IgD-negative memory B cell (primary cell): Measurements from ENCODE around the gene FOXP4. TPM values are rescaled to one million over a fixed set of nuclear protein-coding genes. Genes with fewer than 3 reads are reported as not detected.

Source experiments
- H3K27ac Mint-ChIP-seq, 3 donors: one replicate each; pipeline ENCODE4 v1.8.0; 2020 to 2022; ENCODE audit warnings: mild to moderate bottlenecking in 3 of 3, mixed read lengths in 3 of 3, moderate library complexity in 1 of 3
- H3K27me3 Mint-ChIP-seq: one replicate; pipeline ENCODE4 v1.8.0; 2021; ENCODE audit warnings: mixed read lengths
- H3K36me3 Mint-ChIP-seq: one replicate; pipeline ENCODE4 v1.8.0; 2020; ENCODE audit warnings: mild to moderate bottlenecking, mixed read lengths
- H3K4me1 Mint-ChIP-seq, 3 donors: one replicate each; pipeline ENCODE4 v1.8.0; 2020 to 2022; ENCODE audit warnings: mixed read lengths in 3 of 3, mild to moderate bottlenecking in 1 of 3
- H3K4me3 Mint-ChIP-seq, 4 donors: one replicate each; pipeline ENCODE4 v1.8.0; 2020 to 2022; ENCODE audit warnings: mild to moderate bottlenecking in 4 of 4, mixed read lengths in 4 of 4, moderate library complexity in 3 of 4
- H3K9me3 Mint-ChIP-seq, 3 donors: one replicate each; pipeline ENCODE4 v1.8.0; 2020 to 2021; ENCODE audit warnings: mixed read lengths in 3 of 3, mild to moderate bottlenecking in 1 of 3
- polyA plus RNA-seq: library from polyadenylated mRNA; unstranded; fragments of 300-500 nt; fragmentation: Illumina TruSeq; gene quantifications from one replicate; pipeline ENCODE4 v1.2.3, GENCODE V29; 2021

The FOXP4 gene
- polyA plus RNA-seq, 1 donor from 2014 or later, result 2.6 TPM

DNA sequence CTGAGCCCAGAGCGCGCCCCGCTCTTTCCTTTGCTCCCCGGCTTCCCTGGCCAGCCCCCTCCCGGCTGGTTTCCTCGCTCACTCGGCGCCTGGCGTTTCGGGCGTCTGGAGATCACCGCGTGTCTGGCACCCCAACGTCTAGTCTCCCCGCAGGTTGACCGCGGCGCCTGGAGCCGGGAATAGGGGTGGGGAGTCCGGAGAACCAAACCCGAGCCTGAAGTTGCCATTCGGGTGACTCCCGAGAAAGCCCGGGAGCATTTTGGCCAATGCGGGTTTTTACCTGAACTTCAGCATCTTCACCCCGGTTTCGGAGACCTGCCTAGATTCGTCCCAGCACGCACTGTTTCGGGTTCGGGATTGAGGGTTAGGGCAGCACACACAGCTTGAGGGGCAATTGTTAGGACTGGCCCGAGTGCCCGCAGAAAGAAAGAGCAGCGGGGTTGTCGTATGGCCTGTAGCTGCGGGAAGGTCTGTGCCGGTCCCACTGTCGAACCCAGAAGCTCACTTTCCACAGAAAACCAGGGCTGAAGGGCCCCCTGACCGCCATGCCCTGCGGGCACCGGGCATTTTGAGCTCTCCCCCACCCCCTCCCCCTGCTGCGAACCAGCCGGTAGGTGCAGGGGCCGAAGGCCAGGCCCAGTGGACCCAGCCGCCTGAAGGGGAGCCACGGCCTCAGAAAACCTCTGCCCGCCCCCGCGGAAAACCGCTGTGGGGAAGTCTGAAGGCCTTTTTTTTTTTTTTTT lies 2.1 kb downstream of the FOXP4 start:
- Mint-ChIP-seq H3K27me3 (peaks cover 7% of the 10 kb centered on the region), H3K9me3 (no peaks in the 10 kb centered on the region), H3K27ac (peak overlapping the region in 2 of 3 donors; percentile 61 to 62), H3K36me3 (no peaks in the 10 kb centered on the region), H3K4me3 (peak overlapping the region; percentile 80 to 98 (median 96)), H3K4me1 (peaks cover 10 to 22% (median 20%) of the 10 kb centered on the region in 3 donors)

DNA sequence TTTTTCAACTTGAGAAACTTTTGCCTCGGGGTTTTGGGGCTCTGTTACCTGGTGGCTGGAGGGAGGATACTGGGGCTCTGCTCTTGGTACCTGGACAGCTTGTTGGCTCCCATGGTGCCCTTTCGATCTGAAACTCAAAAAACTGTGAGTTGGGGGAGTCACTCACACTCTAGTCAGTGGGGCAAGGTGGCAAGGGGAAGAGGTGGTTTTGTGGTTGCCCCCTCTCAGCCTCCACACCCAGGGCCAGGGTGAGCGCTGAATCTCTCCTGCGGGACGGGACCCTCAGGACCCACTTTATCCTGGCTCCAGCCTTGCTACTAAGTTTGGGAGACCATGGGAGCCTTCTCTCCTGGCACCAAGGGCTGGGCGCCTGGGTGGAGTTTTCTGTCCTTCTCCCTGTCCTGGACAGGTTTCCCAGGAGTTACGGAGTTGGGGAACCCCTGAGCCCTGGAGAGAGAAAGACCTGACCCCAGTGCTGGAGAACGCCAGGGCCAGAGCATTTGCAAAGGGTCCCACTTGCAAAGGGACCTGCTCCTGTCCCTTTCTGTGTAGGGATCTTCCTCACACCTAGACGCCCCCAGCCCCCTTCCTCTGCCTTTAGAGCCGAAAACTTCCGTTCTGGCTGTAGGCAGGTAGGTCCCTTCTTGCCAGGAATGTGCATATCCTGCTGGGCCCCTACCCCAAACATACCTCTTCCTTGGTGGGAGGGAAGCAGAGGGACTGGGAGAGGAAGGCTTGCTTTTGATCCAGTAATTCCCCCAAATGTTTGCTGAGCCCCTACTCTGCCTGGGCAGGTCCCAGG lies 2.9 kb downstream of the FOXP4 start:
- Mint-ChIP-seq H3K4me3 (peak overlapping the region; percentile 80 to 98 (median 96)), H3K4me1 (peaks cover 10 to 22% (median 22%) of the 10 kb centered on the region in 3 donors), H3K9me3 (no peaks in the 10 kb centered on the region), H3K36me3 (no peaks in the 10 kb centered on the region), H3K27ac (peak overlapping the region in 2 of 3 donors; percentile 61 to 62), H3K27me3 (peaks cover 7% of the 10 kb centered on the region)

DNA sequence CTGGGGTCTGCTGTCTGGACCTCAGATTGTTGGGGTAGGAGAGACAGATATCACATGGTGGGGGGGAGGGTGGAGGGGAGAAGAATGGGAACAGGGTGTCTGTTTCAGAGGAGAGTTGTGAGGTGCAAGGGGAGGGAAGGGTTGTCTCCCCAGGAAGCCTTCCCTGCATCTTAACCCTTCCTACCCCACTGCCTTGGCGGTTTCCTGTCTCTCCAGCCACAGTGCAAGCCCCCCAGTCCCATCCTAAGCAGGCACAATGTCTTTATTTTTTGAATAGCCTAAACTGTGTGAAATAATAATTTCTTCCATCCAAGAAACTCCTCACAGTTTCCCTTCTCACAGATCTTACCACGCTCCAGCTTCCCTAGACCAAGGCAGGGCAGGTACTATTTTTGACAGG lies 3.5 kb downstream of the FOXP4 start:
- peaks cover 10 to 22% (median 19%) of the 10 kb centered on the region in 3 donors for H3K4me1 Mint-ChIP-seq
- H3K36me3 Mint-ChIP-seq, result no peaks in the 10 kb centered on the region
- peak overlapping the region in 2 of 3 donors; percentile 37 to 44 for H3K27ac Mint-ChIP-seq
- H3K27me3 Mint-ChIP-seq, result peaks cover 7% of the 10 kb centered on the region
- peak overlapping the region in 3 of 4 donors; percentile 18 to 87 (median 80) for H3K4me3 Mint-ChIP-seq
- H3K9me3 Mint-ChIP-seq, result no peaks in the 10 kb centered on the region

DNA sequence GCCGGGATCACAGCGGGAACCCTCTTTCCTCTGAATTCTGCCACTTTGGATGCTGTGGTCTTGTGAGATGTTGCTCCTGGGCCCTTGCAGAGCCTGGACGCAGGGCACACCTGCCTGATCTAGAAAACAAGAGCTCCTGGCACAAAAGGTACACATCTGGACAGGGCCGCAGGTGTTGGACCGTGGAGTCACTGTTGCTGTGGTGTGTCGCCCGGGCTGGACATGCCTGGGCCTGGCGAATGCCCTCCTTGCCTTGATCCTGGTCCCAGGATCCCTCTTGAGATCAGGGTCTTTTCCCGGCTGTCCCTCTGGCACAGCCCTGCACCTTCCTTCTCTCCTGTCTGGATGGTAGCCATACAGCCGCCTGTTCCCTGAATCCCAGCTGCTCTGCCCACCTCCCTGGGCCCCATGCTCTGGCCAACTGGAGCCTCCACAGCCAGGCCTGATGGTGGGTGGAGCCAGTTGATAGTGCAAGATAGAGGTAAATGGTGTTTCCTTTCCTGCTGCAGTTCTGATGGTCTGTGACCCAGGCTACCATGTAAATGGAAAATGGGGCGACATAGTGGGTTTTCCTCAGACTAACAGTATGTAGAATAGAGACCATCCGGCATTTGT lies 5.0 kb downstream of the FOXP4 start:
- no peaks in the 10 kb centered on the region for H3K9me3 Mint-ChIP-seq
- no peaks in the 10 kb centered on the region for H3K36me3 Mint-ChIP-seq
- H3K4me3 Mint-ChIP-seq, result peak overlapping the region in 1 of 4 donors; percentile 80
- peaks cover 7% of the 10 kb centered on the region for H3K27me3 Mint-ChIP-seq
- peaks cover 13 to 16% (median 16%) of the 10 kb centered on the region in 3 donors for H3K4me1 Mint-ChIP-seq
- H3K27ac Mint-ChIP-seq, result peak overlapping the region in 1 of 3 donors; percentile 15

DNA sequence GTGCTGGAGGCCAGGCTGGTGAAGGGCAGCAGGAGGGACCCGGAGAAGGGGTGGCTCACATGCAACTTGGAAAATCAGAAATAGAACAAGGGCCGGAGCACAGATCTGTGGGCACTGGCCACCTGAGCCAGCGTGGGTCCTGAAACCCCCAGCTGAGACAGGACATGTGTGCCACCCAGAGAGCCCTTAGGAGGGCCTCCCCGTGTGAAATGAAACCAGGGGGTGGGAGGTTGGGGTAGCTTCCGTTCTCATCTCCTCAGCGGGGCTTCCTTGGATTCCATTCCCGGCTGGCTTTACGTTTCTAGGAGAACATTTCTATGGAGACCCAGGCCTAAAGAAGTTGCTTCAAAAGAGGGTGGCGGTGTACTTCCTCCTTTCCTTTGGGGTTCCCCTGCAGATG lies 5.7 kb downstream of the FOXP4 start:
- H3K27me3 Mint-ChIP-seq, result peaks cover 7% of the 10 kb centered on the region
- H3K27ac Mint-ChIP-seq, result no peak overlapping the region
- H3K4me1 Mint-ChIP-seq, result peaks cover 13 to 16% (median 16%) of the 10 kb centered on the region in 3 donors
- no peaks in the 10 kb centered on the region for H3K9me3 Mint-ChIP-seq
- no peaks in the 10 kb centered on the region for H3K36me3 Mint-ChIP-seq
- H3K4me3 Mint-ChIP-seq, result no peak overlapping the region

DNA sequence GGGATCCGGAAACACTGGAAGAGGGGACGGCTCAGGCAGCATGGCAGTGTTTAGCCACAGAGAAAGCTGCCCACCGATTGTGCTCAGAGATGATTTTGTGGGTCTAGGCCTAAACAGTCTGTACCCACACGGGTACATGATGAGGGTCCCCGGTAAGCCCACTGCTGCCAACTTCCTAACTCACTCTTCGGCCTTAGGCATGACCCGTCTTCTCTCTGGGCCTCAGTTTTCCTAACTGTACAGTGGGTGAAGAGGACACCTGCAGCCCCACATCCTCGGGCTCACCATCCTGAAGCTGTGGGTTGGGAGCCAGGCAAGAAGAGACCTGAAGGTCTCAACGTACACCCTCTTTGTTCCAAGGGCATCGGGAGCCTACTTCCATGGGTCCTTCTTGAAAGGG lies 6.5 kb downstream of the FOXP4 start:
- H3K4me3 Mint-ChIP-seq, result no peak overlapping the region
- no peaks in the 10 kb centered on the region for H3K9me3 Mint-ChIP-seq
- H3K27ac Mint-ChIP-seq, result no peak overlapping the region
- no peaks in the 10 kb centered on the region for H3K36me3 Mint-ChIP-seq
- H3K27me3 Mint-ChIP-seq, result peaks cover 4% of the 10 kb centered on the region
- H3K4me1 Mint-ChIP-seq, result peaks cover 13 to 20% (median 16%) of the 10 kb centered on the region in 3 donors

DNA sequence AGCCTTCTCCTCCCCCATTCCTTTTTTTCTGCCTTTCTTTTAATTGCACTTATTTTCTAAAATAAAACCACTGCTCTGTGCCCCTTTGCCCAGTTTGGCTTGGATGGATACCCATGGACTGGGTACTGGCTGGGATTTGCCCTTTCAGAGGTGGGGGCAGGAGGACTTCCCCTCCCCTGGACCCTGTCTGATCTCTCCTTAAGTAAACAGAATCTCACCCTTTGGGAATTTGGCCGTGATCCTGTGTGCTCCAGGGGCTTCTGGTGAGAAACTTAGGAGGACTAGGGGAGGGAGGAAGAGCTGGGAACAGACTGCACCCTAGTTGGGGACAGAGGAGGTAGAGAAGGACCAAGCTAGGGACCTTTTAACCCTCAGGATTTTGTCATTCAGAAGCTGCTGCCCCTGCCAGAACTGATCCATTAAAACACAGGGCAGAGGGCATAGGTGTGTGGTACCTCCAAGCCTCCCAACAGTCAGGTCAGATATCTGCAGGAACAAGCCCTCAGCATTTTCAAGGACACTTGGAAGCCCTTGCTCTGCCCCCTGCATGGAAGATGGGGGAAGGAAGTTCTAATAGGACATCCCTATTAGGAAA lies 7.3 kb downstream of the FOXP4 start:
- peaks cover 11 to 20% (median 15%) of the 10 kb centered on the region in 3 donors for H3K4me1 Mint-ChIP-seq
- no peaks in the 10 kb centered on the region for H3K9me3 Mint-ChIP-seq
- H3K27me3 Mint-ChIP-seq, result peaks cover 2% of the 10 kb centered on the region
- H3K27ac Mint-ChIP-seq, result no peak overlapping the region
- peak overlapping the region in 2 of 4 donors; percentile 26 to 43 for H3K4me3 Mint-ChIP-seq
- no peaks in the 10 kb centered on the region for H3K36me3 Mint-ChIP-seq

DNA sequence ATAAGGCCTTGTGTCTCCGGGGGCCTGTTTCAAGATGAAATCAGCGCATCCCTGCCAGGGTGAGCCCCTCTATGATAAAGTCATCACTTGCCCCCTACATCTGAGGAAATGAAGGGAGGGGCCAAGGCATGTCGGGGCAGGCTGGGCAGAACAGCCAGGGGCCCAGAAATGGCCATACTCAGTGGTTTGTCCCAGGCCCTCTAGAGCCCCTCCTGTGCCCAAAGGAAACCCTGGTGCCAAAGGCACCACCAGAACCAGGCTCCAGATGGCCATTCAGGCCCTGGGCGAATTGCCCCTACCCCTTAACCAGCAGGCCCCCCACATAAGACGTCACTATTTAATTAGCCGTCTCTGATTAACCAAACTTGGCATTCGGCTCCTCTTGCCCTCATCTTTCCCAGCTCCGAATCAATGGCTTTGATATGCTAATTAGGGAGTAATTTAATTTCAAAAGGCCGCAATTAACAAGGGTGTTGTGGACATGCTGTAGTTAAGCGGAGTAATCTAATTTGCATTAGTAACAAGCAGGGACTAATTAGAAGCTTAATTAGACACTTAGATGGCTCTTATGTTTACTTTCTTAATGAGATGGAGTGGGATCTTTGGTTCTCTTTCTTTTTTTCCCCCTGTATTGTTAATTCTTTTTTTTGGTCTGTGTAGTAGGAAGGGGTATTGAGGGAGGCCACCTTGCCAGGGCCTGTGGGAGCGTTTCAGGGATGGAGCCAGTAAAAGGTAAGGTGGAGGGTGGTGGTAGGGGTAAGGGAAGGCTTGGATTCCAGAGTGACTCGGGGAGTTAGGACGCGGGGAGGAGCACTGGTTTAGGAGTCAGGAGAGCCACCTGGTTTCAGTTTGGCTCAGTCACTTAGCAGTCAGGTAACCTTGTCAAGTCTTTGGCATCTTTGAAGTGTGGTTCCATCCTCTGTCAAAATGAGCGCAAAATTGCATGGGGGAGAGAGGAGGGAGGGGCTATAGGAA lies 9.4 kb downstream of the FOXP4 start:
- H3K36me3 Mint-ChIP-seq, result no peaks in the 10 kb centered on the region
- no peak overlapping the region for H3K4me3 Mint-ChIP-seq
- peaks cover 9 to 22% (median 20%) of the 10 kb centered on the region in 3 donors for H3K4me1 Mint-ChIP-seq
- no peaks in the 10 kb centered on the region for H3K9me3 Mint-ChIP-seq
- H3K27ac Mint-ChIP-seq, result no peak overlapping the region
- no peaks in the 10 kb centered on the region for H3K27me3 Mint-ChIP-seq

DNA sequence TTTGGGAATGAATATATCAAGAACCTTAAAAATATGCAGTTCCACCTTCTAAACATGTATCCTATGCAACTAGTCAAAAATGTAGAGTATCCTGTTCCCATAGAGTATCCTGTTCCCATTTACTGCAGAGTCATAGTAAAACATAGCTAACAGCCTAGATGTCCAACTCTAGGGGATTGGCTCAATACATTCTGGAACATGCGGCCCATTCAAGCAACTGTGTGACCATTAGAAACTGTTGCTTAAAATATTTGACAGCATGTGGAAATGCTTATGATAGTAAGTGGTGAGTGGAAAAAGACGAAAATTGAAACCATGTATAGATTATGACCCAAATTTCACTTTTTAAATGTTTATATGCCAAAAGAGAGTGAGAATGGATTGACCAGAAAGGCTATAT lies 11.2 kb downstream of the FOXP4 start:
- Mint-ChIP-seq H3K27ac (peak overlapping the region in 1 of 3 donors; percentile 14), H3K27me3 (no peaks in the 10 kb centered on the region), H3K9me3 (no peaks in the 10 kb centered on the region), H3K4me1 (peaks cover 7 to 32% (median 20%) of the 10 kb centered on the region in 3 donors), H3K4me3 (no peak overlapping the region), H3K36me3 (no peaks in the 10 kb centered on the region)

DNA sequence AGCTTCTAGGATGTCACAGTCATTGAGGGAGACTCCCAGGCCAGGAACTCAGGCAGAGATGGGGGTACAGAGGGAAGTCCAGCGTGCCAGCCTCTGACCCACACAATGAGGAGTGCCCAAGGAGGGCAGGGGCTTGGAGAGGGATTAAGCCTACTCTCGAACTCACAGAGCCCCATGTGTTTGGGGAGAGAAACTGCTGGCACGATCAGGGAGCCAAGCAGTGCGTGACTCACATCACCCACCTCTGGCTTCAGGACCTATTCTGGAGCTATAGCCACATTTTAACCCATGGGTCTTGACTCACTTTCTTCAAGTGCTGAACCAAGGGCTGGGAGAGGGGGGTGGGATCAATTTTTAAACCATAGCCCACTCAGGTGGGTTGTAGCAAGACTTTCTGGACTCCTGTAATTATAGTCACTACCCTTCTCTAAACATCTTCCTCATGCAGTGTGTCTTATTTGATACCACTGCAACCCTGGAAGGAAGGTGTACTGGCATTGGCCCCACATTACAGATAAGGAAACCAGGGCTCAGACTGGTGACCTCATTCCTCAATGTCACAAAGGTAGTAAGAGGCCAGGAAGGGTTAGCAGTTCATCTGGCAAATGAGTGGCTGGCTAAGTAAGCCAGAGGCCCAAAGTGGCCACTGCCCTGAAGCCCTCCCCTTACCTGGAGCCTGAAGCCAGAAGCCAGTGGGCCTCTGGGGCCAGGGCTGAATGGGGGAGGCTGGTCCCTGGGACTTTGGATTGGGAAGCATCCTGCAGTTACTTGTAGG lies 12.0 kb downstream of the FOXP4 start:
- Mint-ChIP-seq H3K27ac (no peak overlapping the region), H3K36me3 (no peaks in the 10 kb centered on the region), H3K4me3 (no peak overlapping the region), H3K27me3 (no peaks in the 10 kb centered on the region), H3K4me1 (peaks cover 7 to 32% (median 22%) of the 10 kb centered on the region in 3 donors), H3K9me3 (no peaks in the 10 kb centered on the region)

DNA sequence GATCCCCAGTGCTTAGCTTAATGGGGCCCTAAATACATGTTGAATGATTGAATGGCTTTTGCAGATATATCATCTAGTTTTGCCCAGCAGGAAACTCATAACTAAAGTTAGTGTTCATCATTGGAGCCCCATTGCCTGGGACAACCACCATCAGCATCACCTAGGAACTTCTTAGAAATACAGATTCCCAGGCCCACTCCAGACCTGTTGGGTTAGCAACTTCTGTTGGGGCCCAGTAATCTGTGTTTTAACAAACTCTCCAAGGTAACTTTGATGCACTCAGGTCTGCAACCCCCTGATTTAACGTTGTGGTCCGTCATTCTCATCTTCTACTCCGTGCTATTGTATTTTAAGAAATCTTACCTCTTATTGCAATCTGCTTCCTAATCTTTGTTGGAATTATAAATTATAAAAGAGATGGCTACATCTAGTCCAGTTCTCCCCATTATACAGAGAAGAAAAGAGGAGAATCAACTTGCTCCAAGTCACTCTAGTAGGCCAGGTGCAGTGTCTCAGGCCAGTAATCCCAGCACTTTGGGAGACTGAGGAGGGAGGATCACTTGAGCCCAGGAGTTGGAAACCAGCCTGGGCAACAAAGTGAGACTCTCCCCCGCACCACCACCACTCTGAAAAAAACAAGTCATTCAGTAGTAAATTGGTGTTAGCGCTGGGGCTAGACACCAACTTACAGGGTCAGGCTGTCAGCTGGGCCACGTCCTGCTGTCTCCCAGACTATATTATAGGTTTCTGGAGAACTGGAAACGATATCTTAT lies 13.7 kb downstream of the FOXP4 start:
- no peaks in the 10 kb centered on the region for H3K27me3 Mint-ChIP-seq
- no peaks in the 10 kb centered on the region for H3K36me3 Mint-ChIP-seq
- H3K27ac Mint-ChIP-seq, result peak overlapping the region; percentile 92 to 98 (median 97)
- no peaks in the 10 kb centered on the region for H3K9me3 Mint-ChIP-seq
- peaks cover 5 to 32% (median 22%) of the 10 kb centered on the region in 3 donors for H3K4me1 Mint-ChIP-seq
- H3K4me3 Mint-ChIP-seq, result peak overlapping the region; percentile 91 to 98 (median 94)

DNA sequence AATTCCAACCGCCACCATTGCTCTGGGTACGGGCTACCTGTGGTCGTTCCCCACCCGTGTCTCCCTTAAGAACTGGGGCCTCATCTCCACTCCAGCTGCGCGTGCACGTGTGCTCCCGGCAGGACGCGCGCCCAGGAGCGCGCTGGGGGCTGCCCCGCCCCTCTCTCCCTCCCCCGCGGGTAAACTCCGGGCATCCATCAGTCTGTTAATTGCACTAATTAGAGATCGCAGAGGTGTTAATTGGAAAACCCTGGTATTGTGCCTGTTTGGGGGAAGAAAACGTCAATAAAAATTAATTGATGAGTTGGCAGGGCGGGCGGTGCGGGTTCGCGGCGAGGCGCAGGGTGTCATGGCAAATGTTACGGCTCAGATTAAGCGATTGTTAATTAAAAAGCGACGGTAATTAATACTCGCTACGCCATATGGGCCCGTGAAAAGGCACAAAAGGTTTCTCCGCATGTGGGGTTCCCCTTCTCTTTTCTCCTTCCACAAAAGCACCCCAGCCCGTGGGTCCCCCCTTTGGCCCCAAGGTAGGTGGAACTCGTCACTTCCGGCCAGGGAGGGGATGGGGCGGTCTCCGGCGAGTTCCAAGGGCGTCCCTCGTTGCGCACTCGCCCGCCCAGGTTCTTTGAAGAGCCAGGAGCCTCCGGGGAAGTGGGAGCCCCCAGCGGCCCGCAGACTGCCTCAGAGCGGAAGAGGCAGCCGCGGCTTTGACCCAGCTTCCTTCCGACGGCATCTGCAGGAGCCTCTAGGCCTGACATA lies 14.4 kb downstream of the FOXP4 start:
- H3K27ac Mint-ChIP-seq, result peak overlapping the region; percentile 92 to 98 (median 97)
- H3K4me1 Mint-ChIP-seq, result peaks cover 5 to 29% (median 22%) of the 10 kb centered on the region in 3 donors
- no peaks in the 10 kb centered on the region for H3K9me3 Mint-ChIP-seq
- no peaks in the 10 kb centered on the region for H3K36me3 Mint-ChIP-seq
- H3K27me3 Mint-ChIP-seq, result no peaks in the 10 kb centered on the region
- H3K4me3 Mint-ChIP-seq, result peak overlapping the region; percentile 91 to 98 (median 94)
